G401 (cell line): ENCODE measurements around the gene ZC3H12A. TPM values are rescaled to one million over a fixed set of nuclear protein-coding genes. Genes with fewer than 3 reads are reported as not detected.
A peak's percentile ranks its signal among the peaks of the same experiment; 100 is the strongest.

Source experiments
- DNase-seq: peaks from one replicate; pipeline ENCODE4 v3.0.0-alpha.2; 2015; ENCODE audit warnings: low spot score
- in situ Hi-C: cut with HindIII; loops from 2 replicates; pipeline ENCODE4 v1.10.0; 2016; ENCODE audit warnings: low sequenced_read_pairs, mixed read lengths
- total RNA-seq: library from RNA; depleted of rRNA; stranded (reverse); fragments of >200 nt; shearing (Covaris generic); gene quantifications from 2 replicates; pipeline ENCODE4 v1.2.3, GENCODE V29; 2014; rRNA removed

ZC3H12A gene
- total RNA-seq, result 2.6 and 3.3 TPM in 2 replicates

- peak; percentile 80 for DNase-seq
- in situ Hi-C loops, result no loop called here
These were observed at the start of gene ZC3H12A for GRCh38 chr1:37474046-37474696. ZC3H12A (plus strand) TSS chr1:37474580; CDS start chr1:37475497, 917 bp downstream.

- no peak for DNase-seq
- in situ Hi-C loops, result no loop called here
These were observed 49.2 kb upstream of the ZC3H12A start for GRCh38 chr1:37425221-37425620.

- in situ Hi-C loops, result no loop called here
- DNase-seq, result no peak
These were observed 45.4 kb upstream of the ZC3H12A start for GRCh38 chr1:37429029-37429428.

GRCh38 chr1:37430103-37430985, 44.0 kb upstream of the ZC3H12A start:
- DNase-seq, result no peak
- in situ Hi-C loops, result no loop called here

GRCh38 chr1:37432716-37433115, 41.7 kb upstream of the ZC3H12A start:
- DNase-seq, result no peak
- in situ Hi-C loops, result no loop called here

GRCh38 chr1:37433171-37433570, 41.2 kb upstream of the ZC3H12A start:
- in situ Hi-C loops, result no loop called here
- DNase-seq, result no peak

- in situ Hi-C loops, result no loop called here
- peak; percentile 54 for DNase-seq
These were observed 39.8 kb upstream of the ZC3H12A start for GRCh38 chr1:37434292-37435225.

GRCh38 chr1:37437087-37437486, 37.3 kb upstream of the ZC3H12A start:
- no peak for DNase-seq
- in situ Hi-C loops, result no loop called here

GRCh38 chr1:37438037-37438868, 36.1 kb upstream of the ZC3H12A start:
- DNase-seq, result no peak
- in situ Hi-C loops, result no loop called here

- no peak for DNase-seq
- in situ Hi-C loops, result no loop called here
These were observed 35.5 kb upstream of the ZC3H12A start for GRCh38 chr1:37438869-37439343.

GRCh38 chr1:37439349-37439995, 34.9 kb upstream of the ZC3H12A start:
- in situ Hi-C loops, result no loop called here
- no peak for DNase-seq

- in situ Hi-C loops, result no loop called here
- no peak for DNase-seq
These were observed 32.9 kb upstream of the ZC3H12A start for GRCh38 chr1:37441490-37441889.

GRCh38 chr1:37442139-37442538, 32.2 kb upstream of the ZC3H12A start:
- in situ Hi-C loops, result no loop called here
- no peak for DNase-seq

GRCh38 chr1:37442644-37443043, 31.7 kb upstream of the ZC3H12A start:
- DNase-seq, result no peak
- in situ Hi-C loops, result no loop called here

- no peak for DNase-seq
- in situ Hi-C loops, result no loop called here
These were observed 27.5 kb upstream of the ZC3H12A start for GRCh38 chr1:37446874-37447273.

- in situ Hi-C loops, result no loop called here
- DNase-seq, result no peak
These were observed 26.2 kb upstream of the ZC3H12A start for GRCh38 chr1:37448185-37448584.

GRCh38 chr1:37448691-37449417, 25.5 kb upstream of the ZC3H12A start:
- no peak for DNase-seq
- in situ Hi-C loops, result no loop called here
